GM21390 (cell line): ENCODE data around the gene CDH16.

Experiments used
- ATAC-seq: cut with Tn5 transposase; IDR thresholded peaks from one replicate; pipeline ENCODE4 v1.9.1; 2021; ENCODE audit not compliant: unreplicated experiment

CDH16 gene

GRCh38 chr16:66911801-66912200 lies 6.9 kb downstream of the CDH16 start:
- ATAC-seq, result no peak

DNA sequence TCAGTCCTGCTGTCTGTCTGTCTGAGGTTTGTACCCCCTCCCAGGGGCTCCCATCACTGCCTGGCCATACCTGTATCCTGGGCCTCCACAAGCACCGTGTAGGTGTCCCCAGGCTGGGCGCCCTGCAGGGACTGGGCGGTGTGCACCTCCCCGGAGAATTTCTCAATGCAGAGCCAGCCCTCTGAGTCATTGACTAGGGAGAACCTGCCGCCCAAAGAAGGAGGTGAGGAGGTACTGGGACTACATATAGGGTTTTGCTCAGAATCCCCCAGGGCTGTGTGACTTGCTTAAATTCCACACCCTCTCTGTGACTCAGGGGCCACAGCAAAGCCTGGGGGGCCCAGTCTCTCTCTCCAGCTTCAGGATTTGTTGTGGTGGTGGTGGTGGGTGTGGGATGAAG lies 7.6 kb downstream of the CDH16 start:
- ATAC-seq, result no peak

GRCh38 chr16:66910175-66910940 lies 8.3 kb downstream of the CDH16 start:
- no peak for ATAC-seq

- ATAC-seq, result no peak
Observed at GRCh38 chr16:66908762-66909559, 9.7 kb downstream of the CDH16 start.

- no peak for ATAC-seq
Observed at GRCh38 chr16:66908116-66908515, 10.6 kb downstream of the CDH16 start.

DNA sequence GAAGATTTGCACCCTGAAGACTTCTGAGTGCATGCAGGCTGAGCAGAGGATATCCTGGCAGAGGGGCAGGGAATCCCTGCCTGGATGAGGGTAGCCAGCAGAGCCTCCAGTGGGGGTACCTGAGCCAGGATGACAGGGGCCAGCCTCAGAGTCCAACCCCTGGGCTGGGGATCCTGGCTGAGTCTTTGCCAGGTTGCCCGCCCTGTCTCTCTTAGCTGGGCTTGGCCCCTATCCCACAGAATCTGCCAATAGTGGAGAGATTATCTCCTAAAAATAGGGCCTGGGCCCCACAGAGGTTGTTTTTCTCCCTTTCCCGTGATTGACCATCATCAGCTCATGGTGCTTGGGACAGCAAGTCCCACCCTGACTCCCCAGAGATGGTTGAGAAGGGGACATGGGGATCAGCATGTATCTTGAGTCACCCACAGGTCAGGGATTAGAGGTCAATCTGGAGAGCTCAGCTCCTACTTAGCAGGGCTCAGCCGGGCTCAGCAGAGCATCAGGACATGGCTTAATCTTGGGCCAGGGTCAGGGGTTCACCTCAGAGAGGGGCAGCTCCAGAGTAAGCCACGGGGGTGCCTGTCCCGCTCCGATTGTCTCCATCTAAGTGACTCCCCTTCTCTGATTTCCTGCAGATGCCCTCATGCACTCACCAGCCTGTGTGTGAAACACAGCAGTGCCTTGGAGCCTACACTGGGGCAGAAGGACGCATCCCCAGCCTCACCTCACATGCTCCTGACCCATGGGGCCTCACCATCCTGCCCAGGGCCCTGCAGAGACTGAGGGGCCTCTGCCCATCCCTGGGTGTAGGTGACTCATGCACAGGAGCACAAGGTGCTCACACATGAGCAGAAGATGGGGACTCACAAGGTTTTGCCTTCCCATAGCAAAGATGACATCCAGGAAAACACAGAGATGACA lies 11.5 kb downstream of the CDH16 start:
- no peak for ATAC-seq

GRCh38 chr16:66905633-66906539 lies 12.8 kb downstream of the CDH16 start:
- ATAC-seq, result no peak

GRCh38 chr16:66904846-66905632 lies 13.6 kb downstream of the CDH16 start:
- no peak for ATAC-seq

DNA sequence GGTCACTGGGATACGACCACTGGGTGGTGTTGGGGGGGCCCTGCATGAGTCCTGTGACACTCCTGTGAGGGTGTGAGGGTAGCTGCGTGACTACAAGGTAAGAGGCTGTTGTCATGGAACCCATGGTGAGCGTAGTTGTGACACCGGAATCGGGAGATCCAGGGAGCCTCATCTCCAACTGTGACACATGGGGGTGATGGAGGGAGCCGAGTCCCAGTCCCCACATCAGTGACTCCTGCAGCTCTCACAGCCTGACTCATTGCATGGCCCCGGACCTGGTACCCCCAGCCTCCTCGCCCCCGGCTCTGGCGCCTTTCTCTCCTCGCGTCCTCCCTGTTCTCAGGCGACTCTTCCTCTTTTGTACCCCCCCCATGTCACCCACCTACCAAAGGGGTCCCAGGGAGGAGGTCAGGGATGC lies 14.2 kb downstream of the CDH16 start:
- no peak for ATAC-seq

- no peak for ATAC-seq
Observed at GRCh38 chr16:66903544-66904427, 14.9 kb downstream of the CDH16 start.

- ATAC-seq, result no peak
Observed at GRCh38 chr16:66902648-66903543, 15.8 kb downstream of the CDH16 start.

- no peak for ATAC-seq
Observed at GRCh38 chr16:66901626-66902025, 17.1 kb downstream of the CDH16 start.

GRCh38 chr16:66900721-66901441 lies 17.8 kb downstream of the CDH16 start:
- ATAC-seq, result no peak

GRCh38 chr16:66899945-66900710 lies 18.6 kb downstream of the CDH16 start:
- ATAC-seq, result no peak

GRCh38 chr16:66899310-66899944 lies 19.3 kb downstream of the CDH16 start:
- ATAC-seq, result no peak

- ATAC-seq, result no peak
Observed at GRCh38 chr16:66898933-66899309, 19.8 kb downstream of the CDH16 start.
